VCaP (cell line): Measurements from ENCODE around the gene TRIM23.
A peak's percentile ranks its signal among the peaks of the same experiment; 100 is the strongest.
"Not testable (repeated sequence)": the region's sequence is repeated elsewhere in the genome, so short reads cannot be mapped to it uniquely, and the experiment has no call there.

ENCODE experiments used
- H3K27ac ChIP-seq: fragments of 450-650 bp; 2 replicates; pipeline ENCODE4 v1.5.1; 2017
- TF ChIP-seq, protein P1 (sequence below): fragments of 450-650 bp; conservative IDR thresholded peaks from 2 replicates; pipeline ENCODE4 v1.5.1; 2017; ENCODE audit warnings: mild to moderate bottlenecking, moderate library complexity

Gene TRIM23

DNA sequence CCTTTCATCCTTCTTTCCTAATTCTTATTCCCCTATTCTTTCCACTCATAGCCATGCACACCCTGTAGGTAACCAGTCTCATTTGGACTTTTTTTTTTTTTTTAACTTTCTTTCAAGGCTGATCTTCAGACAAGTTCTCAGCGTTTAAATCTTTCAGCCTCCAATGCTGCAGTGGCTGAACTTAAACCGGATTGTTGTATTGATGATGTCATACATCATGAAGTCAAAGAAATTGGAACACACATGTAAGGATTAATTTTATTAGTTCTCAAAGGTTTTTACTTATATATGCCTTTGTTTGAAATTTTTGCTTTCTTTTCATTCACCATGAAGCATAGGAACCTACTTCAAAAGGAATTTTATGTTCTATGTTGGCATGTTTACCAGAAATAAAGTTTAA lies 22.8 kb upstream of the TRIM23 start:
- TF ChIP-seq, protein P1, sequence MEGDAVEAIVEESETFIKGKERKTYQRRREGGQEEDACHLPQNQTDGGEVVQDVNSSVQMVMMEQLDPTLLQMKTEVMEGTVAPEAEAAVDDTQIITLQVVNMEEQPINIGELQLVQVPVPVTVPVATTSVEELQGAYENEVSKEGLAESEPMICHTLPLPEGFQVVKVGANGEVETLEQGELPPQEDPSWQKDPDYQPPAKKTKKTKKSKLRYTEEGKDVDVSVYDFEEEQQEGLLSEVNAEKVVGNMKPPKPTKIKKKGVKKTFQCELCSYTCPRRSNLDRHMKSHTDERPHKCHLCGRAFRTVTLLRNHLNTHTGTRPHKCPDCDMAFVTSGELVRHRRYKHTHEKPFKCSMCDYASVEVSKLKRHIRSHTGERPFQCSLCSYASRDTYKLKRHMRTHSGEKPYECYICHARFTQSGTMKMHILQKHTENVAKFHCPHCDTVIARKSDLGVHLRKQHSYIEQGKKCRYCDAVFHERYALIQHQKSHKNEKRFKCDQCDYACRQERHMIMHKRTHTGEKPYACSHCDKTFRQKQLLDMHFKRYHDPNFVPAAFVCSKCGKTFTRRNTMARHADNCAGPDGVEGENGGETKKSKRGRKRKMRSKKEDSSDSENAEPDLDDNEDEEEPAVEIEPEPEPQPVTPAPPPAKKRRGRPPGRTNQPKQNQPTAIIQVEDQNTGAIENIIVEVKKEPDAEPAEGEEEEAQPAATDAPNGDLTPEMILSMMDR = no peak

GRCh38 chr5:65640240-65640639 lies 16.1 kb upstream of the TRIM23 start:
- TF ChIP-seq, protein P1 = no peak
- H3K27ac ChIP-seq = no peak overlapping the region

More for the DNA sequence above, 22.8 kb upstream of the TRIM23 start:
- no peak overlapping the region for H3K27ac ChIP-seq

- H3K27ac ChIP-seq = no peak overlapping the region
- TF ChIP-seq, protein P1 = no peak
These were observed 6.8 kb upstream of the TRIM23 start for GRCh38 chr5:65630981-65631380.

- TF ChIP-seq, protein P1 = no peak
- H3K27ac ChIP-seq = peak overlapping the region; percentile 84
These were observed 1.6 kb upstream of the TRIM23 start for GRCh38 chr5:65625743-65626142.

DNA sequence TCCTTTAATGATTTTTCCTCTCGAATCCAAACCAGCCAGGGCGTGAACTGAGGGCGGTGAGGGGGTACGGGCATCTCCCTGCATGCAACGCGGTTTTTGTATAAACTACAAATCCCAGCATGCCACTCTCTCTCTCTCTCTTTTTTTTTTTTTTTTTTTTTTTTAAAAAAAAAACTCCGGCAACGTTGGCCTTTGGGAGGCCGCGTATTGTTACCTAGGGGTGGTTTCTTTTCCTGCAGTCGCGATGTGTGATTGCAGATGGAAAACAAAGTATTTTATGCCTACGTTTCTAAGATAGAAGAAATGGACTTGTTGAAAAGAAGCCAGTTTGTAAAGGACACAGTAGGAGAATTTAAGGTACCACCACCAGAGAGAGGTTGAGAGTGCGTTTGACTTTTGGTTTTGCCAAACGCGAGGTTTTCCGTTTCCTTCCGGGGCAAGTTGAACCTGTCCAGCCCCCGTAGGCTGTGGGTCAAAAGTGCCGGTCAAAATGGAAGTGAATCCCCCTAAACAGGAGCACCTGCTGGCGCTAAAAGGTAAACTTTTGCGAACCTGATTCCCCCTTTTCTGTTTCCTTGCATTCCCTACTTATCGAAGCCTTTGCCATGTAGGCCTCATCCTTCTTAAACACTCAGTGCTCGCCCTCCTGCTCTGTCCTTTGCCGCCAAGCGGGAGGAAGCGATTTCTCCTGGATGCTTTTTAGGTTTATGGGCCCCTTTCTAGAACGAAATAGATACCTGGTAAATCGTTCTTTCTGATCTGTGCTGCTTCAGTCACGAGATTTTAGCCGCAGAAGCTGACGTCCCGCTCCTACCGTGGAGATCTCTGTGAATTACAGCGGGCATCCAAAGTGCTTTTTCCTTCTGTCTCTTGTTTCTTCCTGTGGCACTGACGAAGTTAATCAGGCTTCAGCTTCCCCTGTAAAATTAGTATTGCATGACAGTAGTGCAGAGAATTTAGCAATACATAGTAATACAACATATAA lies 730 bp upstream of the TRIM23 start, which contains the start of the genes SHLD3 and TRAPPC13:
SHLD3 (plus strand) TSS at position 457 of the 985 bp plus-strand sequence. CDS start 4,561 bp downstream, outside the sequence.
TRAPPC13 (plus strand) TSS at position 457 of the 985 bp plus-strand sequence; CDS start at position 491, 34 bp downstream.
- peak within 1 kb of the TSS; percentile 84 for H3K27ac ChIP-seq
- TF ChIP-seq, protein P1 = no peak

DNA sequence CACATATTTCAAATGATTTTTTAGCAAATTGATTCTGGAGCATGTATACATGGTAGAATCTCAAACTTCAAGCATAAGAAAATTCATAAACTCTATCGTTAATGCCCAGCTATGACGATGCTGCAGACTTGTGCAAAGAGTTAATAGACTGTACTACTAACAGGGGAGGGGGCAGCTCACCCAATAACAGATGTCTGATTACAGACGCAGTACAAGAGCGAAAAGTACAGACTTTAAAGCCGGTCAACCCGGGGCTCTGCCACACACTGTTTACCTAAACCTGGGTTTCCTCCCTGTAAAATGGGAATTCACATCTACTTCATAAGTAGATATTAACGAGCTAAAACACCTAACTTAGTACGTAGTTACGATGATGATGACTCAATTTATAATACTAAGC lies 651 bp downstream of the TRIM23 start:
- TF ChIP-seq, protein P1 = no peak
- peak overlapping the region; percentile 84 for H3K27ac ChIP-seq

GRCh38 chr5:65621961-65622360 lies 2.2 kb downstream of the TRIM23 start:
- not testable (repeated sequence) for H3K27ac ChIP-seq

DNA sequence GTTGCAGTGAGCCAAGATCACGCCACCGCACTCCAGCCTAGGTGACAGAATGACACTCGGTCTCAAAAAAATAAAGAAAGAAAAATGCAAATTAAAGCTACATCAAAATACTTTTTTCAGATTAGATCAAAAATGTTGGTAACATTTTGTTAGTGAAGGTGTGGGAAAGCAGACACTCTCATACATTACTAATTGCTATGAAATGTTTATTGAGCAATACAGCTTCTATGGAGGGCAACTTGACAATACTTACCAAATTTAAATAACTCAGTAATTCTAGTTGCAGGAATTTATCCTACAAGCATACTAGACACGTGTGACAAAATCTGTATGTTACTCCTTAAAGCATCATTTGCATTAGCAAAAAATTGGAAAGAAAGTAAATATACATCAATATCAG lies 4.1 kb downstream of the TRIM23 start:
- H3K27ac ChIP-seq = no peak overlapping the region
- TF ChIP-seq, protein P1 = no peak
